Right lobe of liver (tissue), 4 donors: Measurements from ENCODE around the gene FAM89B.

ENCODE experiments used
- CTCF ChIP-seq, 4 donors: fragments of 200-600 bp in 3 of 4; fragments of 450-650 bp in 1 of 4; IDR thresholded peaks; one replicate each; pipeline versions ENCODE4 v1.5.1 to v1.8.0; 2016 to 2022; ENCODE audit warnings: antibody characterized with exemption in 4 of 4, mild to moderate bottlenecking in 2 of 4
- POLR2A ChIP-seq: fragments of 450-650 bp; IDR thresholded peaks from one replicate; pipeline ENCODE4 v1.6.1; 2017; ENCODE audit warnings: antibody characterized with exemption, mild to moderate bottlenecking
- donor health status: DM: no; HTN: no; CAD: no.
- donor health status: DM: no; HTN: no; CAD: no.
- donor health status: DM: no; HTN: yes; CAD: no.

DNA sequence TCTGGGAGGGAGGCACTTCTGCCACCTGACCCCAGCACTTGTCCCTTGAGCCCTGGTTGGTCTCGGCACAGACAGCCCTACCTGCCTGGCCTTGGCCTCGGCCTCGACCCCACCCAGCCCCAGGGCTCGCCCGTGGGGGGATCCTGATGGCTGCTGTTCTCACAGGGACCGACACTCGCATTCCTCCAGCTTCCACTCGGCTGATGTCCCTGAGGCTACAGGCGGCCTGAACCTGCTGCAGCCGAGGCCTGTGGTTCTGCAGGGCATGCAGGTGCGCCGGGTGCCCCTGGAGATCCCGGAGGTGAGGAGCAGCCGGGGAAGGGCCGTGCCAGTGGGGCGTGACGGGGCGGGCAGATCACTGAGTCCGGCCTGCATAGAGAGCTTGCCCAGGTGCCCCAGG, 48.3 kb downstream of the FAM89B start:
- TF ChIP-seq POLR2A (no peak), CTCF (IDR thresholded peaks at IDR 0.05) (no peak)
